SK-N-SH (cell line): Measurements from ENCODE around the gene MOB2. TPM values are rescaled to one million over a fixed set of nuclear protein-coding genes. Genes with fewer than 3 reads are reported as not detected.

Source experiments
- CTCF ChIA-PET: fragments of 300-600, 350-600 bp; formaldehyde crosslinking; extraction: SDS; loops from one replicate; lab custom pipeline; 2021; lab: Yijun Ruan, JAX
- POLR2A ChIA-PET: fragments of 350-600 bp; sonication (Branson Sonifier 250); formaldehyde crosslinking; extraction: SDS; loops from one replicate; lab custom pipeline; 2020; ENCODE audit warnings: antibody characterized with exemption, inconsistent platforms; lab: Yijun Ruan, JAX
- DNase-seq: peaks from one replicate; pipeline ENCODE4 v3.0.0; 2012
- H2AFZ ChIP-seq: fragments of 200-600 bp; sonication (generic); 2 replicates; pipeline ENCODE4 v1.8.1; 2016; ENCODE audit warnings: antibody characterized with exemption, mild to moderate bottlenecking, low read depth
- H3F3A ChIP-seq: fragments of 200-600 bp; sonication (generic); replicated peaks from 2 replicates; pipeline ENCODE3; 2016; ENCODE audit warnings: antibody characterized with exemption, mild to moderate bottlenecking; ENCODE audit not compliant: insufficient read depth
- H3K27ac ChIP-seq, 2 experiments: fragments of 200-500 bp in 1 of 2; fragments of 200-600 bp in 1 of 2; sonication (Bioruptor generic) in 1 of 2; sonication (generic), shearing (Covaris generic) in 1 of 2; 2 replicates each; pipeline versions ENCODE4 v1.5.1 to v1.6.1; 2014 to 2016; ENCODE audit warnings: low read depth in 2 of 2, inconsistent platforms in 1 of 2, low read length in 1 of 2, mild to moderate bottlenecking in 1 of 2, mixed read lengths in 1 of 2
- H3K27me3 ChIP-seq: fragments of 200-600 bp; sonication (generic), shearing (Covaris generic); 2 replicates; pipeline ENCODE4 v1.6.1; 2016; ENCODE audit warnings: mixed run types; ENCODE audit not compliant: insufficient read depth
- H3K36me3 ChIP-seq, 2 experiments: fragments of 200-500 bp in 1 of 2; fragments of 200-600 bp in 1 of 2; sonication (Bioruptor generic) in 1 of 2; sonication (generic) in 1 of 2; replicated peaks in 1 of 2; 2 replicates each; pipeline versions ENCODE3 to v1.5.1; 2014 to 2016; ENCODE audit warnings: low read length in 1 of 2, mild to moderate bottlenecking in 1 of 2; ENCODE audit not compliant: insufficient read depth in 2 of 2, control insufficient read depth in 1 of 2
- H3K4me1 ChIP-seq, 2 experiments: fragments of 200-500 bp in 1 of 2; fragments of 200-600 bp in 1 of 2; sonication (Bioruptor generic) in 1 of 2; sonication (generic), shearing (Covaris generic) in 1 of 2; 2 replicates each; pipeline versions ENCODE4 v1.5.1 to v1.6.1; 2014 to 2016; ENCODE audit warnings: low read depth in 1 of 2, low read length in 1 of 2, mixed run types in 1 of 2; ENCODE audit not compliant: insufficient read depth in 2 of 2, control insufficient read depth in 1 of 2
- H3K4me2 ChIP-seq: fragments of 200-600 bp; sonication (generic), shearing (Covaris generic); 2 replicates; pipeline ENCODE4 v1.6.1; 2017; ENCODE audit warnings: mixed run types
- H3K4me3 ChIP-seq, 2 experiments: fragments of 200-500 bp in 1 of 2; fragments of 200-600 bp in 1 of 2; sonication (Bioruptor generic) in 1 of 2; sonication (generic), shearing (Covaris generic) in 1 of 2; 2 replicates each; pipeline versions ENCODE4 v1.5.1 to v1.8.1; 2014 to 2016; ENCODE audit warnings: low read depth in 2 of 2, inconsistent platforms in 1 of 2, low read length in 1 of 2, mild to moderate bottlenecking in 1 of 2, mixed read lengths in 1 of 2, moderate library complexity in 1 of 2
- H3K79me2 ChIP-seq: fragments of 200-600 bp; sonication (generic); 2 replicates; pipeline ENCODE4 v1.8.1; 2017; ENCODE audit warnings: mild to moderate bottlenecking; ENCODE audit not compliant: insufficient read depth
- H3K9ac ChIP-seq: fragments of 200-600 bp; sonication (generic); 2 replicates; pipeline ENCODE4 v1.6.1; 2017; ENCODE audit warnings: mixed run types
- H3K9me2 ChIP-seq: fragments of 200-600 bp; sonication (generic); 2 replicates; pipeline ENCODE4 v1.6.1; 2017; ENCODE audit warnings: mixed run types
- H3K9me3 ChIP-seq: fragments of 200-600 bp; sonication (generic); 2 replicates; pipeline ENCODE4 v1.6.1; 2017; ENCODE audit warnings: mixed run types, mild to moderate bottlenecking, moderate library complexity
- H4K20me1 ChIP-seq: fragments of 200-600 bp; sonication (generic); 2 replicates; pipeline ENCODE4 v1.6.1; 2017; ENCODE audit warnings: mild to moderate bottlenecking, mixed run types; ENCODE audit not compliant: insufficient read depth
- CTCF ChIP-seq: fragments of 200-600 bp; sonication (generic); IDR thresholded peaks from 2 replicates; pipeline ENCODE4 v1.6.1; 2017; ENCODE audit warnings: antibody characterized with exemption, mild to moderate bottlenecking, moderate library complexity
- ELF1 ChIP-seq: IDR thresholded peaks from 2 replicates; pipeline ENCODE4 v1.4.0; 2012
- EP300 ChIP-seq, 2 experiments: IDR thresholded peaks; 2 replicates each; pipeline versions ENCODE4 v1.4.0 to v1.6.1; 2012; ENCODE audit warnings: borderline replicate concordance in 1 of 2, low read depth in 1 of 2, low read length in 1 of 2
- FOSL2 ChIP-seq: IDR thresholded peaks from 2 replicates; pipeline ENCODE4 v1.4.0; 2012; ENCODE audit warnings: low read depth, mild to moderate bottlenecking, moderate library complexity, borderline replicate concordance
- FOXJ3 ChIP-seq: sonication (generic); formaldehyde crosslinking; IDR thresholded peaks from 2 replicates; pipeline ENCODE4 v1.5.1; 2020; ENCODE audit warnings: mild to moderate bottlenecking, missing genetic modification reagents
- GATA2 ChIP-seq: sonication (generic); formaldehyde crosslinking; IDR thresholded peaks from 2 replicates; pipeline ENCODE4 v1.5.0; 2020; ENCODE audit warnings: mild to moderate bottlenecking, missing genetic modification reagents
- JUND ChIP-seq: IDR thresholded peaks from 2 replicates; pipeline ENCODE4 v1.4.0; 2012
- MXI1 ChIP-seq: IDR thresholded peaks from 2 replicates; pipeline ENCODE4 v1.6.1; 2012; ENCODE audit warnings: mild to moderate bottlenecking, low read depth, low read length, improper control_type of control experiment
- NRF1 ChIP-seq: IDR thresholded peaks from 2 replicates; pipeline ENCODE4 v1.6.1; 2012; ENCODE audit warnings: low read depth, mild to moderate bottlenecking, low read length
- POLR2AphosphoS5 ChIP-seq: IDR thresholded peaks from 2 replicates; pipeline ENCODE4 v1.6.1; 2012; ENCODE audit warnings: low read depth, low read length
- RAD21 ChIP-seq: IDR thresholded peaks from 2 replicates; pipeline ENCODE4 v1.6.1; 2012; ENCODE audit warnings: mild to moderate bottlenecking, low read length
- RCOR1 ChIP-seq: fragments of 150-350 bp; IDR thresholded peaks from 2 replicates; pipeline ENCODE4 v1.6.1; 2017; ENCODE audit warnings: antibody characterized with exemption, low read length
- RFX5 ChIP-seq: IDR thresholded peaks from 2 replicates; pipeline ENCODE4 v1.6.1; 2012; ENCODE audit warnings: mild to moderate bottlenecking, improper control_type of control experiment, low read length
- RXRA ChIP-seq: IDR thresholded peaks from 2 replicates; pipeline ENCODE4 v1.4.0; 2012; ENCODE audit warnings: low read depth, mild to moderate bottlenecking, borderline replicate concordance
- SIN3A ChIP-seq: IDR thresholded peaks from 2 replicates; pipeline ENCODE4 v1.6.1; 2012; ENCODE audit warnings: low read depth, mild to moderate bottlenecking, low read length, moderate library complexity, borderline replicate concordance
- SMC3 ChIP-seq: IDR thresholded peaks from 2 replicates; pipeline ENCODE4 v1.6.1; 2012; ENCODE audit warnings: low read depth, low read length, improper control_type of control experiment
- TAF1 ChIP-seq: IDR thresholded peaks from 2 replicates; pipeline ENCODE4 v1.6.1; 2012; ENCODE audit warnings: low read depth, mild to moderate bottlenecking, low read length, moderate library complexity, borderline replicate concordance
- TCF12 ChIP-seq: IDR thresholded peaks from 2 replicates; pipeline ENCODE4 v1.4.0; 2012
- TEAD4 ChIP-seq: IDR thresholded peaks from 2 replicates; pipeline ENCODE4 v1.4.0; 2012; ENCODE audit warnings: mild to moderate bottlenecking, borderline replicate concordance; ENCODE audit not compliant: insufficient read depth
- YY1 ChIP-seq: IDR thresholded peaks from 2 replicates; pipeline ENCODE4 v1.4.0; 2012; ENCODE audit warnings: low read depth, mild to moderate bottlenecking
- WGBS: methylation state at CpG from one replicate; pipeline ENCODE4 v1.1.6; 2017; ENCODE audit warnings: low lambda C conversion rate; 5-methylcytosine and 5-hydroxymethylcytosine counted together
- polyA plus RNA-seq, 3 experiments: library from polyadenylated mRNA; depleted of rRNA; stranded (reverse); fragments of >200 nt; gene quantifications; 2 replicates each; pipeline ENCODE4 v1.2.3, GENCODE V29; 2012
- TF ChIP-seq, protein P1 (sequence below): IDR thresholded peaks from 2 replicates; pipeline ENCODE4; 2012
- TF ChIP-seq, protein P2 (sequence below): fragments of 150-350 bp; IDR thresholded peaks from 2 replicates; pipeline ENCODE4 v1.6.1; 2016; ENCODE audit warnings: mild to moderate bottlenecking, low read depth, low read length
- TF ChIP-seq, protein P3 (sequence below): IDR thresholded peaks from 2 replicates; pipeline ENCODE4 v1.4.0; 2012; ENCODE audit warnings: low read depth, borderline replicate concordance

The MOB2 gene
- polyA plus RNA-seq, 1 of the 3 experiments (the other 2 are of a cell fraction), result 45.8 TPM

DNA sequence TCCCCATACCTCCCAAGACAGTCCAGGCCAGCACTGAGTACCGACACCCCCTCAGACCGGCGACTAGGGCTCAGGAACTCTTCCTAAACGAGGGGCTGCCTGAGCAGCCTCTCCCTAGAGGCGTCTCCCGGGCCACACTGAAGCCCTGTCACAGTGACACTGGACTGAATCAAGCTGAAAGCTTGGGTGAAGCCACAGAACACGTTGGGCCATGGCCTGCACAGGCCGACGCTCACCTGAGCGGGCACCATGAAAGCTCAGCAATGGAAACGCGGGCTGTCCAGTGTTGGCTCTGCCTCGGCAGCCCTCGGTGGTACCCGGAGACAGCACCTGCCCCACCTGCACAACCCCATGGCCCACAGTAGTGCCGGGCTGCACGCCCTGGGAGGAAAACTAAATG lies 42.7 kb upstream of the MOB2 start:
- TF ChIP-seq RXRA (no peak), YY1 (no peak), SIN3A (no peak), RFX5 (no peak), TEAD4 (no peak), FOSL2 (no peak), RCOR1 (no peak), TAF1 (no peak), SMC3 (no peak), MXI1 (no peak), TCF12 (no peak)

GRCh38 chr11:1528710-1529109 lies 42.1 kb upstream of the MOB2 start:
- H3K27ac ChIP-seq, result no peak overlapping the region
- WGBS, result 100% methylated on average over 2 of the region's 10 CpGs
- H3K27me3 ChIP-seq, result no peaks in the 10 kb centered on the region
- DNase-seq, result no peak
- peaks cover 0 to 2% of the 10 kb centered on the region in 2 experiments for H3K36me3 ChIP-seq
- peaks cover 89% of the 10 kb centered on the region for H3K79me2 ChIP-seq
- H3K4me1 ChIP-seq, result peaks cover 0 to 17% of the 10 kb centered on the region in 2 experiments; a peak in 1 of 4 replicates
- no peaks in the 10 kb centered on the region for H3K9me3 ChIP-seq
- ChIA-PET CTCF (interaction anchor here (0.7 kb wide), 1 partner anchor 65 kb away, joined by 3 read pairs; no protein-coding TSS in a partner anchor), POLR2A (no interaction called here)
- H3K9ac ChIP-seq, result no peak overlapping the region
- H3F3A ChIP-seq, result no peaks in the 10 kb centered on the region
- TF ChIP-seq, protein P1, sequence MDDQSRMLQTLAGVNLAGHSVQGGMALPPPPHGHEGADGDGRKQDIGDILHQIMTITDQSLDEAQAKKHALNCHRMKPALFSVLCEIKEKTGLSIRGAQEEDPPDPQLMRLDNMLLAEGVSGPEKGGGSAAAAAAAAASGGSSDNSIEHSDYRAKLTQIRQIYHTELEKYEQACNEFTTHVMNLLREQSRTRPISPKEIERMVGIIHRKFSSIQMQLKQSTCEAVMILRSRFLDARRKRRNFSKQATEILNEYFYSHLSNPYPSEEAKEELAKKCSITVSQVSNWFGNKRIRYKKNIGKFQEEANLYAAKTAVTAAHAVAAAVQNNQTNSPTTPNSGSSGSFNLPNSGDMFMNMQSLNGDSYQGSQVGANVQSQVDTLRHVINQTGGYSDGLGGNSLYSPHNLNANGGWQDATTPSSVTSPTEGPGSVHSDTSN, result no peak
- TF ChIP-seq, protein P2, sequence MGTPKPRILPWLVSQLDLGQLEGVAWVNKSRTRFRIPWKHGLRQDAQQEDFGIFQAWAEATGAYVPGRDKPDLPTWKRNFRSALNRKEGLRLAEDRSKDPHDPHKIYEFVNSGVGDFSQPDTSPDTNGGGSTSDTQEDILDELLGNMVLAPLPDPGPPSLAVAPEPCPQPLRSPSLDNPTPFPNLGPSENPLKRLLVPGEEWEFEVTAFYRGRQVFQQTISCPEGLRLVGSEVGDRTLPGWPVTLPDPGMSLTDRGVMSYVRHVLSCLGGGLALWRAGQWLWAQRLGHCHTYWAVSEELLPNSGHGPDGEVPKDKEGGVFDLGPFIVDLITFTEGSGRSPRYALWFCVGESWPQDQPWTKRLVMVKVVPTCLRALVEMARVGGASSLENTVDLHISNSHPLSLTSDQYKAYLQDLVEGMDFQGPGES, result no peak
- TF ChIP-seq CTCF, result no peak
- TF ChIP-seq RAD21, result no peak
- no peak for TF ChIP-seq EP300 (IDR thresholded peaks at IDR 0.05; ENCODE audit: borderline replicate concordance in 1 of 2, low read depth in 1 of 2, low read length in 1 of 2)
- TF ChIP-seq, protein P3, sequence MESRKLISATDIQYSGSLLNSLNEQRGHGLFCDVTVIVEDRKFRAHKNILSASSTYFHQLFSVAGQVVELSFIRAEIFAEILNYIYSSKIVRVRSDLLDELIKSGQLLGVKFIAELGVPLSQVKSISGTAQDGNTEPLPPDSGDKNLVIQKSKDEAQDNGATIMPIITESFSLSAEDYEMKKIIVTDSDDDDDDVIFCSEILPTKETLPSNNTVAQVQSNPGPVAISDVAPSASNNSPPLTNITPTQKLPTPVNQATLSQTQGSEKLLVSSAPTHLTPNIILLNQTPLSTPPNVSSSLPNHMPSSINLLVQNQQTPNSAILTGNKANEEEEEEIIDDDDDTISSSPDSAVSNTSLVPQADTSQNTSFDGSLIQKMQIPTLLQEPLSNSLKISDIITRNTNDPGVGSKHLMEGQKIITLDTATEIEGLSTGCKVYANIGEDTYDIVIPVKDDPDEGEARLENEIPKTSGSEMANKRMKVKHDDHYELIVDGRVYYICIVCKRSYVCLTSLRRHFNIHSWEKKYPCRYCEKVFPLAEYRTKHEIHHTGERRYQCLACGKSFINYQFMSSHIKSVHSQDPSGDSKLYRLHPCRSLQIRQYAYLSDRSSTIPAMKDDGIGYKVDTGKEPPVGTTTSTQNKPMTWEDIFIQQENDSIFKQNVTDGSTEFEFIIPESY, result no peak
- no peak for TF ChIP-seq FOXJ3 (CRISPR knock-in tag)
- no peak for TF ChIP-seq POLR2AphosphoS5
- no peak for TF ChIP-seq YY1
- no peak for TF ChIP-seq GATA2
- TF ChIP-seq JUND, result no peak
- no peak for TF ChIP-seq TAF1
- TF ChIP-seq SIN3A, result no peak
- TF ChIP-seq ELF1, result no peak
- TF ChIP-seq TEAD4, result no peak
- no peak for TF ChIP-seq NRF1
- TF ChIP-seq RXRA, result no peak
- H2AFZ ChIP-seq, result no peak overlapping the region
- H4K20me1 ChIP-seq, result peaks cover 86% of the 10 kb centered on the region
- no peak overlapping the region for H3K4me2 ChIP-seq
- H3K4me3 ChIP-seq, result no peak overlapping the region
- no peaks in the 10 kb centered on the region for H3K9me2 ChIP-seq

More for the DNA sequence above, 42.7 kb upstream of the MOB2 start:
- WGBS, result 80% methylated on average over 2 of the region's 17 CpGs
- H3K27me3 ChIP-seq, result no peaks in the 10 kb centered on the region
- peaks cover 0 to 17% of the 10 kb centered on the region in 2 experiments; a peak in 1 of 4 replicates for H3K4me1 ChIP-seq
- H3K4me2 ChIP-seq, result no peak overlapping the region
- H3K4me3 ChIP-seq, result no peak overlapping the region
- no peak overlapping the region for H2AFZ ChIP-seq
- no peaks in the 10 kb centered on the region for H3F3A ChIP-seq
- ChIA-PET CTCF (no interaction called here), POLR2A (no interaction called here)
- DNase-seq, result no peak
- peaks cover 83% of the 10 kb centered on the region for H4K20me1 ChIP-seq
- no peak overlapping the region for H3K9ac ChIP-seq
- no peaks in the 10 kb centered on the region for H3K9me2 ChIP-seq
- peaks cover 90% of the 10 kb centered on the region for H3K79me2 ChIP-seq
- no peaks in the 10 kb centered on the region for H3K9me3 ChIP-seq
- H3K27ac ChIP-seq, result no peak overlapping the region
- H3K36me3 ChIP-seq, result peaks cover 0 to 2% of the 10 kb centered on the region in 2 experiments
